ENCODE data around the gene GALNT18.

DNA sequence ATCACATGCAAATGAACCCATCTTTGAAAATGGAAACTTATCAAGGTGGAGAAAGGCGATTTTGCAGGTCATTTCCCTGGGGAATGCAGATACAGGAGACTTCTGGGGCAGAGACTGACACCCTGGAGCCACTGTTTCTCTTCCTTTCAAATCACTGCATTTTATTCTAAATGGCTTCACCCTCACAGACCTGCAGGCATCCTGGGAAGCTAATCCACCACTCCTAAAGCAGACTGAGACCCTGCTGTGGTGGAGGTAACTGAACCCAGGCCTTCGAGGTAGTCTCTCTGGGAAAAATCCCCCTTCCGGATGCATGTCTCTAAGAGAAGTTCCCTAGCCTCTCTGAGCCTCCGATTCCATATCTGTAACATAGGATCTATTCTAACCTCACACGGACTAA lies 247.9 kb downstream of the GALNT18 start:
- TF ChIP-seq CTCF (IDR thresholded peaks at IDR 0.05) (no peak), POLR2A (IDR thresholded peaks at IDR 0.05) (no peak)
